Erythroblast (primary cell): Measurements from ENCODE around the gene MYH10.

Experiments
- GATA1 ChIP-seq: IDR thresholded peaks from 2 replicates; pipeline ENCODE4 v1.6.1; 2011; ENCODE audit warnings: low read depth, mild to moderate bottlenecking, control low read depth, low read length, moderate library complexity
- POLR2A ChIP-seq: IDR thresholded peaks from 2 replicates; pipeline ENCODE4 v1.6.1; 2011; ENCODE audit warnings: mild to moderate bottlenecking, low read length

DNA sequence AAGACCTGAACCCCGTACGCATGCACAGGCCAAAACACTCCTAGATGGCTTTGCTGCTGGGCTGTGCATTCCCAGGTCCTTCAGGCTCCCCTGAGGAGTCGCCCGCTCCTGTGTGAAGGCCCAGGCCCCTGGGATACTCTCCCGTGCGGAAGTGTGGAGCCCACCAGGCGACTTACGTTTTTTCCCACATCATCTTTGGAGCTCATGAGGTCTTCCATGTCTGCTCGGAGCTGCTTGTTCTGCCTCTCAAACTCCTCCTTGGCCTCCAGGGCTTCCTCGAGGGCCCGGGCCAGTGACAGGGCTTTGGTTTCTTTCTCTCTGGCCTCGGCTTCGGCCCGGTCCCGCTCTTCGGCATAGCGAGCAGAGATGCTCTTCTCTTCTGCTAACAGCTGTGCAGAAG, 138.4 kb downstream of the MYH10 start:
- no peak for TF ChIP-seq POLR2A
- TF ChIP-seq GATA1: no peak
